Measurements from ENCODE around the gene TRPM7.
"Not testable (repeated sequence)": the region's sequence is repeated elsewhere in the genome, so short reads cannot be mapped to it uniquely, and the experiment has no call there.

The TRPM7 gene

DNA sequence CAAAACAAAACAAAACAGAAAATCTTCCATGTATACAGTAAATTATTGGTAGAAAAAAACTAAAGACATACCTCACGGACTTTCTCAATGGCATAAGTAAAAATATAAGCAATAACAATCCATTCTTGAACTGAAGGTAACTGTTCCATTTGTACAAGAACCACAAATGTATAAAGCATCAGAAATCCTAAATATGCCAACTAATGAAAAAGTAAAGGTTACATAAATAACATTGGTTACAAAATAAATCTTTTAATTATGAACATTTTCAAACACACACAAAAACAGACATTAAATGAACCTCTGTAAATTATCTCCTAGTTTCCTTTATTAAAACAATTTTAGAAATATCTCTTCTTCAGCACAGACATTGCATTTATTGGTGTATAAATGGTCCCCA is 79.5 kb downstream of the TRPM7 start:
- Histone ChIP-seq H3K27me3 (ENCODE audit: control insufficient read depth, low read length) (no peaks in the 10 kb centered on the region), H4K20me1 (ENCODE audit: control insufficient read depth, insufficient read depth, low read depth, low read length) (no peaks in the 10 kb centered on the region), H3F3A (ENCODE audit: control insufficient read depth, insufficient read depth) (no peaks in the 10 kb centered on the region), H3K36me3 (ENCODE audit: control insufficient read depth, low read length) (peaks cover 85% of the 10 kb centered on the region), H3K4me1 (ENCODE audit: control insufficient read depth, low read length) (no peaks in the 10 kb centered on the region), H3K27ac (ENCODE audit: low read depth, low read length) (no peak overlapping the region), H3K9me3 (ENCODE audit: control insufficient read depth, insufficient read depth, low read length) (no peaks in the 10 kb centered on the region), H3K79me2 (ENCODE audit: control insufficient read depth, low read length) (no peaks in the 10 kb centered on the region), H3K9me2 (replicated peaks; ENCODE audit: control insufficient read depth, low read length) (no peaks in the 10 kb centered on the region), H3K4me3 (ENCODE audit: low read length) (no peak overlapping the region), H3K4me2 (ENCODE audit: low read length) (no peak overlapping the region)
- no peak for TF ChIP-seq EZH2phosphoT487 (IDR thresholded peaks at IDR 0.05; ENCODE audit: borderline replicate concordance, low read length)
- TF ChIP-seq, protein P1, sequence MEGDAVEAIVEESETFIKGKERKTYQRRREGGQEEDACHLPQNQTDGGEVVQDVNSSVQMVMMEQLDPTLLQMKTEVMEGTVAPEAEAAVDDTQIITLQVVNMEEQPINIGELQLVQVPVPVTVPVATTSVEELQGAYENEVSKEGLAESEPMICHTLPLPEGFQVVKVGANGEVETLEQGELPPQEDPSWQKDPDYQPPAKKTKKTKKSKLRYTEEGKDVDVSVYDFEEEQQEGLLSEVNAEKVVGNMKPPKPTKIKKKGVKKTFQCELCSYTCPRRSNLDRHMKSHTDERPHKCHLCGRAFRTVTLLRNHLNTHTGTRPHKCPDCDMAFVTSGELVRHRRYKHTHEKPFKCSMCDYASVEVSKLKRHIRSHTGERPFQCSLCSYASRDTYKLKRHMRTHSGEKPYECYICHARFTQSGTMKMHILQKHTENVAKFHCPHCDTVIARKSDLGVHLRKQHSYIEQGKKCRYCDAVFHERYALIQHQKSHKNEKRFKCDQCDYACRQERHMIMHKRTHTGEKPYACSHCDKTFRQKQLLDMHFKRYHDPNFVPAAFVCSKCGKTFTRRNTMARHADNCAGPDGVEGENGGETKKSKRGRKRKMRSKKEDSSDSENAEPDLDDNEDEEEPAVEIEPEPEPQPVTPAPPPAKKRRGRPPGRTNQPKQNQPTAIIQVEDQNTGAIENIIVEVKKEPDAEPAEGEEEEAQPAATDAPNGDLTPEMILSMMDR (IDR thresholded peaks at IDR 0.05; ENCODE audit: low read depth, low read length, poor library complexity, severe bottlenecking), result no peak

DNA sequence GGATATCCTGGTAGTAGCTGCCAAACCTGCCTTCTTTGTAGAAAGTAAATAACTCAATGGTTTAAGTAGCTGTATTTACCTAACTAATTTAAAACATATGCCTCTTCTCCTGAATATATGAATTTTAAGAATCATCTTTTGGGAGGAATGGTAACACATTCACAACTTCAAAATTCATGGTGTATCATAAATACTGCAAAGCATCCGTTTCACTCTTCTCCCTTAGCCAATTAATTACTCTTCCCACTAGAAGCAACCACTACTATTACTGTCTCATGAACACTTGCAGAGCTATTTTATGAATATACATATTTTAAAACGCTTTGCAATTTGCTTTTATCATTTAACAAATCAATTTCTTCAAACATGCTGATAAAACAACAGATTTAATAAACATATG is 81.1 kb downstream of the TRPM7 start:
- Histone ChIP-seq H3F3A (ENCODE audit: control insufficient read depth, insufficient read depth) (no peaks in the 10 kb centered on the region), H3K4me2 (ENCODE audit: low read length) (no peak overlapping the region), H3K4me1 (ENCODE audit: control insufficient read depth, low read length) (no peaks in the 10 kb centered on the region), H3K27me3 (ENCODE audit: control insufficient read depth, low read length) (no peaks in the 10 kb centered on the region), H3K36me3 (ENCODE audit: control insufficient read depth, low read length) (peaks cover 72% of the 10 kb centered on the region), H4K20me1 (ENCODE audit: control insufficient read depth, insufficient read depth, low read depth, low read length) (no peaks in the 10 kb centered on the region), H3K79me2 (ENCODE audit: control insufficient read depth, low read length) (no peaks in the 10 kb centered on the region), H3K27ac (ENCODE audit: low read depth, low read length) (no peak overlapping the region), H3K4me3 (ENCODE audit: low read length) (no peak overlapping the region), H3K9me3 (ENCODE audit: control insufficient read depth, insufficient read depth, low read length) (no peaks in the 10 kb centered on the region), H3K9me2 (replicated peaks; ENCODE audit: control insufficient read depth, low read length) (no peaks in the 10 kb centered on the region)
- no peak for TF ChIP-seq EZH2phosphoT487 (IDR thresholded peaks at IDR 0.05; ENCODE audit: borderline replicate concordance, low read length)
- TF ChIP-seq, protein P1 (IDR thresholded peaks at IDR 0.05; ENCODE audit: low read depth, low read length, poor library complexity, severe bottlenecking), result no peak

DNA sequence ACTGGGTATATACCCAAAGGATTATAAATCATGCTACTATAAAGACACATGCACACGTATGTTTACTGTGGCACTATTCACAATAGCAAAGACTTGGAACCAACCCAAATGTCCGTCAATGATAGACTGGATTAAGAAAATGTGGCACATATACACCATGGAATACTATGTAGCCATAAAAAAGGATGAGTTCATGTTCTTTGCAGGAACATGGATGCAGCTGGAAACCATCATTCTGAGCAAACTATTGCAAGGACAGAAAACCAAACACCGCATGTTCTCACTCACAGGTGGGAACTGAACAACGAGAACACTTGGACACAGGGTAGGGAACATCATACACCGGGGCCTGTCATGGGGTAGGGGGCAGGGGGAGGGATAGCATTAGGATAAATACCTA is 84.6 kb downstream of the TRPM7 start:
- not testable (repeated sequence) for H3F3A ChIP-seq (ENCODE audit: control insufficient read depth, insufficient read depth); H3K9me3 ChIP-seq (ENCODE audit: control insufficient read depth, insufficient read depth, low read length); H3K79me2 ChIP-seq (ENCODE audit: control insufficient read depth, low read length); H3K4me3 ChIP-seq (ENCODE audit: low read length); H4K20me1 ChIP-seq (ENCODE audit: control insufficient read depth, insufficient read depth, low read depth, low read length); H3K27ac ChIP-seq (ENCODE audit: low read depth, low read length); H3K4me2 ChIP-seq (ENCODE audit: low read length); H3K27me3 ChIP-seq (ENCODE audit: control insufficient read depth, low read length); H3K4me1 ChIP-seq (ENCODE audit: control insufficient read depth, low read length); H3K9me2 ChIP-seq (replicated peaks; ENCODE audit: control insufficient read depth, low read length)
- peaks cover 71% of the 10 kb centered on the region for H3K36me3 ChIP-seq (ENCODE audit: control insufficient read depth, low read length)

DNA sequence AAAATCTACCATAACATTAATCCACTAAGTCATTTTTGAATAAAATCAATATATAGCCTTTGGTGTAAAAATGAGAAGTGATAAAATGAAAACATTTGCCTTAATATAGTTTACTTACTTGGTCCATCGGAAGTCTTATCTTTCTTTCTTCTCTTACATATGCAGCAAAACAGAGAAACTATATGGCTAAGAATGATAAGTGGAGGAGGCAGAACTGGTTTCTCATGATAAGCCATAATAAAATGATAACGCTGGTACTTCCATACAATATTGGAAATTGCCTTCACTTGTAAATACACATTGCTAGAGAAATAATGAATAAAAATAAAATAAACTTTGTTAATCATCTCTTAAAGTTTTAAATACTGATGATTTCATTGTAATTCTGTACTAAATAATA is 92.3 kb downstream of the TRPM7 start:
- no peaks in the 10 kb centered on the region for H3F3A ChIP-seq (ENCODE audit: control insufficient read depth, insufficient read depth)
- no peak for TF ChIP-seq EZH2phosphoT487 (IDR thresholded peaks at IDR 0.05; ENCODE audit: borderline replicate concordance, low read length)
- TF ChIP-seq, protein P1 (IDR thresholded peaks at IDR 0.05; ENCODE audit: low read depth, low read length, poor library complexity, severe bottlenecking), result no peak
- no peak overlapping the region for H3K4me2 ChIP-seq (ENCODE audit: low read length)
- H3K27me3 ChIP-seq (ENCODE audit: control insufficient read depth, low read length), result no peaks in the 10 kb centered on the region
- H3K9me3 ChIP-seq (ENCODE audit: control insufficient read depth, insufficient read depth, low read length), result no peaks in the 10 kb centered on the region
- H3K9me2 ChIP-seq (replicated peaks; ENCODE audit: control insufficient read depth, low read length), result no peaks in the 10 kb centered on the region
- no peaks in the 10 kb centered on the region for H3K79me2 ChIP-seq (ENCODE audit: control insufficient read depth, low read length)
- peaks cover 86% of the 10 kb centered on the region for H3K36me3 ChIP-seq (ENCODE audit: control insufficient read depth, low read length)
- no peaks in the 10 kb centered on the region for H3K4me1 ChIP-seq (ENCODE audit: control insufficient read depth, low read length)
- H4K20me1 ChIP-seq (ENCODE audit: control insufficient read depth, insufficient read depth, low read depth, low read length), result no peaks in the 10 kb centered on the region
- no peak overlapping the region for H3K27ac ChIP-seq (ENCODE audit: low read depth, low read length)
- no peak overlapping the region for H3K4me3 ChIP-seq (ENCODE audit: low read length)
